ENCODE data around the gene FYCO1.

The FYCO1 gene

GRCh38 chr3:45984331-45985312, 11.0 kb downstream of the FYCO1 start:
- no peak for DNase-seq (ENCODE audit: extremely low spot score)
- ChIA-PET CTCF (no interaction called here), POLR2A (no interaction called here)
- TF ChIP-seq LEF1 (IDR thresholded peaks at IDR 0.05; ENCODE audit: borderline replicate concordance) (no peak), BHLHE40 (IDR thresholded peaks at IDR 0.05; ENCODE audit: borderline replicate concordance) (no peak), FOXA1 (IDR thresholded peaks at IDR 0.05) (no peak), NFRKB (IDR thresholded peaks at IDR 0.05) (no peak), SUZ12 (IDR thresholded peaks at IDR 0.05) (no peak), ARNT (IDR thresholded peaks at IDR 0.05) (no peak), FOXM1 (IDR thresholded peaks at IDR 0.05; ENCODE audit: borderline replicate concordance) (no peak), HDGF (IDR thresholded peaks at IDR 0.05; ENCODE audit: borderline replicate concordance) (no peak)

DNA sequence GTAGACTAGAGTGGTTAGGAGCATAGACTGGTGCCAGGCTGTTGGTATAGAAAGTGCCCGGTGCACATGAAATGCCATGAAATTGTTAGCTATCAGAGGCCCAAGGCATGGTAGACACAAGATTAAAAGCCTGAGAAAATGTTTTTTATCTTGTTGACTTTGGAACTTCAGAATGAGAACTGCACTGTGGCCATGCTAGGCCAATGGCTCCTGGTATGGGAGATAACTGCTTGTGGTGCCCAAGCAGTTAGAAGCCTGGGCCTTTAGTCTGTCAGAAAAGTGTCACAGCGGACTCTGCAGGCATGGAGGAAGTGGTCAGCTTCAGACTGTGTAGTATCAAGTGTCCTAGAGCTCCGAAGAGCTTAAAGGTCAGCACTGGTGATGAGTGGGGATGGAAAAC, 11.9 kb downstream of the FYCO1 start:
- CTCF ChIA-PET, result no interaction called here
- POLR2A ChIA-PET, result no interaction called here
- TF ChIP-seq NFRKB (IDR thresholded peaks at IDR 0.05) (no peak), ARNT (IDR thresholded peaks at IDR 0.05) (no peak), L3MBTL2 (conservative IDR thresholded peaks at IDR 0.05) (no peak), FOXM1 (IDR thresholded peaks at IDR 0.05; ENCODE audit: borderline replicate concordance) (no peak), CTBP1 (IDR thresholded peaks at IDR 0.05; ENCODE audit: borderline replicate concordance) (no peak), FOXA1 (IDR thresholded peaks at IDR 0.05) (no peak), SP1 (IDR thresholded peaks at IDR 0.05) (no peak)
- DNase-seq (ENCODE audit: extremely low spot score), result no peak

DNA sequence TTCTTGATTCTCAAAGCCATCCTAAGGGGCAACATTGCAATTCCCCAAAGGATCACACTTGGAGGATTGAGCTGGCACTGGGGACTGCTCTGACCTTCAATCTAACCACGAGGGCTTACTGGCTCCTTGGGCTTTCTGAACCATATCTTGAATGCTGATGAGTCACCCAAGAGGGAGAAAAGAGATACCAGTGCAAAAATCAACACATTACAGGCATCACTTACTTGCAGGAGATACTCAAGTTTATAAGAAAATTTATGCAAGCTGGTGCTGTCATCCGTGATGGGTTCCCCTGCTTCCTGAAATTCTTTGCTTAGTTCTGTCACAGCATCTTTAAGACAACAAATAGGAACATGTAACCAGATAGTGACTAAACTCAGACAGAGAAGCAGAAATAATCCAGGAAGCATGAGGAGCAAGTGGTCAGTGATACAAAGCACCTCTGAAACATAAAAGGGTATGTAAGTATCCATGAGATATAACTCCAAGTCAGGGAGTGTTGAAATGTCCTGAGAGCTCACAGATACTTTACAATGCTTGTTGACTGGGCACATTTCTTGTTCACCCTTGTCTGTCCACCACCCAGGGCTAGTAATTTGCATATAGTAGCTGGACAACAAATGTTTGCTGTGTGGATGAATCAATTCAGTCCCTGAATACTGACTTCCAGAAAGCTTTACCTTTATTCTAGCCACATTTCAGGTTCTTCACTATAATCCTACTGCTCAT, 14.1 kb downstream of the FYCO1 start:
- POLR2A ChIA-PET, result no interaction called here
- CTCF ChIA-PET, result no interaction called here
- TF ChIP-seq SP1 (IDR thresholded peaks at IDR 0.05), result no peak
- TF ChIP-seq FOXA1 (IDR thresholded peaks at IDR 0.05), result no peak
- DNase-seq (ENCODE audit: extremely low spot score), result no peak

- CTCF ChIA-PET, result no interaction called here
- POLR2A ChIA-PET, result no interaction called here
- no peak for DNase-seq (ENCODE audit: extremely low spot score)
- TF ChIP-seq HDGF (IDR thresholded peaks at IDR 0.05; ENCODE audit: borderline replicate concordance) (no peak), CTBP1 (IDR thresholded peaks at IDR 0.05; ENCODE audit: borderline replicate concordance) (no peak), FOXM1 (IDR thresholded peaks at IDR 0.05; ENCODE audit: borderline replicate concordance) (no peak), FOXK2 (IDR thresholded peaks at IDR 0.05) (no peak)
These were observed 14.8 kb downstream of the FYCO1 start for GRCh38 chr3:45980819-45981218.

DNA sequence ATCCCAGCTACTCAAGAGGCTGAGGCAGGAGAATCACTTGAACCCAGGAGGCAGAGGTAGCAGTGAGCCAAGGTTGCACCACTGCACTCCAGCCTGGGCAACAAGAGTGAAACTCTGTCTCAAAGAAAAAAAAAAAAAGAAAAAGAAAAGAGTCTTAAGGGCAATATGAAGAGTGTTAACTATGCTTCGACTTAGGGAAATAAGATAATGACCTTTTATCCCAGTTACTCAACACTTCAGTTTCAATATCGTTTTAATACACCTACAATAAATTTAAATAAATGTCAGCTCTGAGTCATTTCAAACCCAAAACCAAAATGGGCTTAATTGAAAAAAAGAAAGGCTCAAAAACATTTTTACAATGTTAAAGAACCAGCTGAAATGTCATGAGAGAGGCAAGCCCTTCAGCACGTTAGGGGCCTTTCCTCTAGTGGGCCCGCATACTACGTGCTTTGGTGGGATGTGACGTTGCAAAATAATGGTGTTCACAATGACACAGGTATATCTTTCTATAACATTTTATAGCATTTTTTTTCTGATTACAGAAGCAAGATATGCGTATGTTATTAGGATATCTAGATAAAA, 15.3 kb downstream of the FYCO1 start:
- POLR2A ChIA-PET, result no interaction called here

GRCh38 chr3:45979378-45979777, 16.2 kb downstream of the FYCO1 start:
- no peak for DNase-seq (ENCODE audit: extremely low spot score)
- TF ChIP-seq LEF1 (IDR thresholded peaks at IDR 0.05; ENCODE audit: borderline replicate concordance) (no peak), ELF4 (IDR thresholded peaks at IDR 0.05) (no peak), ARNT (IDR thresholded peaks at IDR 0.05) (no peak), CTBP1 (IDR thresholded peaks at IDR 0.05; ENCODE audit: borderline replicate concordance) (no peak), NFRKB (IDR thresholded peaks at IDR 0.05) (no peak), ZNF384 (IDR thresholded peaks at IDR 0.05) (no peak), TARDBP (IDR thresholded peaks at IDR 0.05) (no peak), SUZ12 (IDR thresholded peaks at IDR 0.05) (no peak), FOXM1 (IDR thresholded peaks at IDR 0.05; ENCODE audit: borderline replicate concordance) (no peak), HDGF (IDR thresholded peaks at IDR 0.05; ENCODE audit: borderline replicate concordance) (no peak), FOXK2 (IDR thresholded peaks at IDR 0.05) (no peak), FOXA1 (IDR thresholded peaks at IDR 0.05) (no peak), SP1 (IDR thresholded peaks at IDR 0.05) (no peak), BHLHE40 (IDR thresholded peaks at IDR 0.05; ENCODE audit: borderline replicate concordance) (no peak), L3MBTL2 (conservative IDR thresholded peaks at IDR 0.05) (no peak)
- TF ChIP-seq, protein P1, sequence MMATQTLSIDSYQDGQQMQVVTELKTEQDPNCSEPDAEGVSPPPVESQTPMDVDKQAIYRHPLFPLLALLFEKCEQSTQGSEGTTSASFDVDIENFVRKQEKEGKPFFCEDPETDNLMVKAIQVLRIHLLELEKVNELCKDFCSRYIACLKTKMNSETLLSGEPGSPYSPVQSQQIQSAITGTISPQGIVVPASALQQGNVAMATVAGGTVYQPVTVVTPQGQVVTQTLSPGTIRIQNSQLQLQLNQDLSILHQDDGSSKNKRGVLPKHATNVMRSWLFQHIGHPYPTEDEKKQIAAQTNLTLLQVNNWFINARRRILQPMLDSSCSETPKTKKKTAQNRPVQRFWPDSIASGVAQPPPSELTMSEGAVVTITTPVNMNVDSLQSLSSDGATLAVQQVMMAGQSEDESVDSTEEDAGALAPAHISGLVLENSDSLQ (IDR thresholded peaks at IDR 0.05), result no peak
- ChIA-PET POLR2A (no interaction called here), CTCF (no interaction called here)

More for the DNA sequence above, 15.3 kb downstream of the FYCO1 start:
- CTCF ChIA-PET, result no interaction called here
- DNase-seq (ENCODE audit: extremely low spot score), result no peak
- TF ChIP-seq BHLHE40 (IDR thresholded peaks at IDR 0.05; ENCODE audit: borderline replicate concordance) (no peak), CTBP1 (IDR thresholded peaks at IDR 0.05; ENCODE audit: borderline replicate concordance) (no peak), ZNF384 (IDR thresholded peaks at IDR 0.05) (no peak), FOXK2 (IDR thresholded peaks at IDR 0.05) (no peak), ARNT (IDR thresholded peaks at IDR 0.05) (no peak), NFRKB (IDR thresholded peaks at IDR 0.05) (no peak), L3MBTL2 (conservative IDR thresholded peaks at IDR 0.05) (no peak), FOXM1 (IDR thresholded peaks at IDR 0.05; ENCODE audit: borderline replicate concordance) (no peak), TARDBP (IDR thresholded peaks at IDR 0.05) (no peak)
- TF ChIP-seq, protein P1 (IDR thresholded peaks at IDR 0.05), result no peak
